ENCODE measurements around the gene GSTM1. TPM values are rescaled to one million over a fixed set of nuclear protein-coding genes. Genes with fewer than 3 reads are reported as not detected.
A peak's percentile ranks its signal among the peaks of the same experiment; 100 is the strongest.

GSTM1 gene
- total and polyA plus RNA-seq, 2 of the 8 experiments (the other 6 are each of a cell fraction or from before 2014, with no cell fraction given), result 16.7 to 42.5 TPM

DNA sequence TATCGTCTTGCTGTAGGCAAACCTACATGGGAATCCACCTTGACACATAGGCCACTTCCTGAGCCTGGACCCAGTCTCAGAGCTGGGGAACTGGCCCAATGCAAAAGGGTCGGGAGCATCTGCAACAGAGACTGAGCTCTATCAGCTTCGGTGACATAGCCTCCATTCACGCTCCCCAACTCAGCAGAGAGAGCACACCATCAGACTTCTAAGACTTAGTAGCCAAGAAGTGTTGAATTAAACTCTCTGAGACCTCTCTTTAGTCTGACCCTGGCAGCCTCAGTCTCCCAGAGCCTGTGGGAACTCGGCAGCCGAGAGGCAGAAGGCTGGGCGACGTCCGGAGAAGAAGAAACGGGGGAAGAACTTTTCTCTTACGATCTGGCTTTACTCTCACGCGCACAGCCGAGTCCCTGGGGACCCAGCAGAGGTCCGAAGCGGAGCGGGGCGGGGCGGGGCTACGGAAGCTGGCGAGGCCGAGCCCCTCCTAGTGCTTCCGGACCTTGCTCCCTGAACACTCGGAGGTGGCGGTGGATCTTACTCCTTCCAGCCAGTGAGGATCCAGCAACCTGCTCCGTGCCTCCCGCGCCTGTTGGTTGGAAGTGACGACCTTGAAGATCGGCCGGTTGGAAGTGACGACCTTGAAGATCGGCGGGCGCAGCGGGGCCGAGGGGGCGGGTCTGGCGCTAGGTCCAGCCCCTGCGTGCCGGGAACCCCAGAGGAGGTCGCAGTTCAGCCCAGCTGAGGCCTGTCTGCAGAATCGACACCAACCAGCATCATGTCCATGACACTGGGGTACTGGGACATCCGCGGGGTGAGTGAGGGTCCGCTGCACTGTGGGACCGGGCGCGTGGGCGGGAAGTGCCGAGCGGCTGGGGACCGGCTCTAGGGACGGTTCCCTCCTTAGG is 31.8 kb upstream of the GSTM1 start, which contains the start of gene GSTM4 (continued):
- 0 out of 3 replicates have a peak, but pooled peaks of 1 of the 2 experiments have one; percentile 22 for TF ChIP-seq EP300 (IDR thresholded peaks at IDR 0.05; ENCODE audit: borderline replicate concordance in 1 of 2, low read depth in 2 of 2, low read length in 2 of 2)
- TF ChIP-seq NRF1 (IDR thresholded peaks at IDR 0.05; ENCODE audit: low read depth, low read length), result no peak
- peak; percentile 26; the same call in 1 of the 2 replicates for TF ChIP-seq BACH1 (IDR thresholded peaks at IDR 0.05; ENCODE audit: low read length)
- no peak for TF ChIP-seq CTBP2 (IDR thresholded peaks at IDR 0.05; ENCODE audit: borderline replicate concordance, insufficient read depth, insufficient read length, low read length)
- no peak for TF ChIP-seq CHD1 (IDR thresholded peaks at IDR 0.05; ENCODE audit: low read depth, low read length)
- TF ChIP-seq RNF2 (IDR thresholded peaks at IDR 0.05; ENCODE audit: borderline replicate concordance, low read depth, low read length, missing control alignments, poor library complexity, severe bottlenecking), result no peak
- no peak for TF ChIP-seq KDM5A (IDR thresholded peaks at IDR 0.05; ENCODE audit: low read length)
- peak in 1 of 2 experiments; percentile 55; a peak in 2 of 4 replicates for TF ChIP-seq SIN3A (conservative IDR thresholded peaks at IDR 0.05 in 1 of 2, IDR thresholded peaks at IDR 0.05 in 1 of 2; ENCODE audit: low read depth in 1 of 2, low read length in 2 of 2)
- peak; percentile 44; the same call in 1 of the 2 replicates for TF ChIP-seq TAF1 (IDR thresholded peaks at IDR 0.05; ENCODE audit: low read depth, low read length)
- 0 out of 2 replicates have a peak, but pooled peaks have one; percentile 26 for TF ChIP-seq SP1 (IDR thresholded peaks at IDR 0.05; ENCODE audit: low read depth, low read length)
- no peak for TF ChIP-seq EZH2 (IDR thresholded peaks at IDR 0.05; ENCODE audit: low read depth, low read length, severe bottlenecking)
- TF ChIP-seq TBP (IDR thresholded peaks at IDR 0.05; ENCODE audit: low read depth, low read length), result 0 out of 2 replicates have a peak, but pooled peaks have one; percentile 57
- TF ChIP-seq KDM1A (IDR thresholded peaks at IDR 0.05; ENCODE audit: borderline replicate concordance, low read length), result no peak
- TF ChIP-seq NANOG (IDR thresholded peaks at IDR 0.05; ENCODE audit: insufficient read depth, low read depth, low read length, poor library complexity, severe bottlenecking), result no peak
- no peak; the same call in 1 of the 2 replicates for TF ChIP-seq MAX (IDR thresholded peaks at IDR 0.05)
- peak; percentile 79 for TF ChIP-seq ASH2L (IDR thresholded peaks at IDR 0.05; ENCODE audit: low read length)
- TF ChIP-seq, protein P1, sequence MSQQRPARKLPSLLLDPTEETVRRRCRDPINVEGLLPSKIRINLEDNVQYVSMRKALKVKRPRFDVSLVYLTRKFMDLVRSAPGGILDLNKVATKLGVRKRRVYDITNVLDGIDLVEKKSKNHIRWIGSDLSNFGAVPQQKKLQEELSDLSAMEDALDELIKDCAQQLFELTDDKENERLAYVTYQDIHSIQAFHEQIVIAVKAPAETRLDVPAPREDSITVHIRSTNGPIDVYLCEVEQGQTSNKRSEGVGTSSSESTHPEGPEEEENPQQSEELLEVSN (IDR thresholded peaks at IDR 0.05), result peak; percentile 42; the same call in 1 of the 2 replicates
- no peak for TF ChIP-seq SAP30 (IDR thresholded peaks at IDR 0.05; ENCODE audit: insufficient read depth, insufficient replicate concordance, low read length)
- 0 out of 2 replicates have a peak, but pooled peaks have one; percentile 28 for TF ChIP-seq CREB1 (IDR thresholded peaks at IDR 0.05)
- TF ChIP-seq CBX5 (IDR thresholded peaks at IDR 0.05; ENCODE audit: low read depth, low read length), result no peak
- TF ChIP-seq YY1 (IDR thresholded peaks at IDR 0.05; ENCODE audit: low read depth, low read length), result no peak
